Measurements from ENCODE around the gene MRPL58.

- no peak for TF ChIP-seq CTCF (IDR thresholded peaks at IDR 0.05)
- no peak for TF ChIP-seq POLR2AphosphoS5 (IDR thresholded peaks at IDR 0.05; ENCODE audit: insufficient read depth in 1 of 2, low read depth in 1 of 2)
Observed at GRCh38 chr17:74994440-74994839, 18.0 kb upstream of the MRPL58 start.
